CD4-positive, CD25-positive, alpha-beta regulatory T cell (primary cell): ENCODE results near the gene FRMD5. TPM values are rescaled to one million over a fixed set of nuclear protein-coding genes. Genes with fewer than 3 reads are reported as not detected.

ENCODE experiments used
- ATAC-seq, 2 donors: fragments of 150-1000 bp; cut with Tn5 transposase; one replicate each; pipeline ENCODE4 v1.10.0; 2021; ENCODE audit warnings: low read depth in 2 of 2, moderate number of reproducible peaks in 2 of 2, moderate library complexity in 1 of 2
- DNase-seq, 3 donors: peaks; one replicate each; pipeline versions ENCODE4 v3.0.0 to v3.0.0-alpha.2; 2012 to 2022; ENCODE audit warnings: mixed read lengths in 1 of 3
- H3K27ac ChIP-seq: one replicate; pipeline ENCODE4 v1.7.0; 2013; ENCODE audit warnings: mild to moderate bottlenecking, low read length; ENCODE audit not compliant: insufficient read depth, poor library complexity, severe bottlenecking
- H3K27me3 ChIP-seq: one replicate; pipeline ENCODE4 v1.7.0; 2013; ENCODE audit warnings: low read length; ENCODE audit not compliant: control insufficient read depth, insufficient read depth
- H3K36me3 ChIP-seq: one replicate; pipeline ENCODE4 v1.7.0; 2013; ENCODE audit warnings: mild to moderate bottlenecking, low read length, moderate library complexity; ENCODE audit not compliant: control insufficient read depth, insufficient read depth
- H3K4me1 ChIP-seq: 2 replicates; pipeline ENCODE4 v1.7.0; 2013; ENCODE audit warnings: mild to moderate bottlenecking, low read length; ENCODE audit not compliant: insufficient read depth, control insufficient read depth, poor library complexity, severe bottlenecking
- H3K4me3 ChIP-seq: one replicate; pipeline ENCODE4 v1.7.0; 2013; ENCODE audit warnings: low read depth, mild to moderate bottlenecking, low read length, moderate library complexity
- H3K9me3 ChIP-seq, 2 experiments: 1 replicate in 1 of 2; 2 replicates in 1 of 2; pipeline ENCODE4 v1.7.0; 2013; ENCODE audit warnings: low read length in 2 of 2, mild to moderate bottlenecking in 1 of 2, moderate library complexity in 1 of 2; ENCODE audit not compliant: control insufficient read depth in 2 of 2
- H3K27ac Mint-ChIP-seq, 3 donors: one replicate each; pipeline ENCODE4 v1.8.0; 2020 to 2022; ENCODE audit warnings: mild to moderate bottlenecking in 3 of 3, mixed read lengths in 3 of 3, moderate library complexity in 2 of 3
- H3K27me3 Mint-ChIP-seq: one replicate; pipeline ENCODE4 v1.8.0; 2022; ENCODE audit warnings: mild to moderate bottlenecking, mixed read lengths
- H3K36me3 Mint-ChIP-seq: one replicate; pipeline ENCODE4 v1.8.0; 2020; ENCODE audit warnings: mixed read lengths
- H3K4me1 Mint-ChIP-seq, 4 donors: one replicate each; pipeline ENCODE4 v1.8.0; 2020 to 2022; ENCODE audit warnings: mixed read lengths in 4 of 4, mild to moderate bottlenecking in 1 of 4
- H3K4me3 Mint-ChIP-seq, 4 donors: one replicate each; pipeline ENCODE4 v1.8.0; 2020 to 2022; ENCODE audit warnings: mild to moderate bottlenecking in 4 of 4, mixed read lengths in 4 of 4, moderate library complexity in 3 of 4
- H3K9me3 Mint-ChIP-seq, 7 donors: one replicate each; pipeline ENCODE4 v1.8.0; 2020 to 2022; ENCODE audit warnings: mixed read lengths in 7 of 7, mild to moderate bottlenecking in 3 of 7, moderate library complexity in 2 of 7
- polyA plus RNA-seq, 4 donors: library from polyadenylated mRNA; unstranded; fragments of 300-500 nt; fragmentation: Illumina TruSeq; gene quantifications; one replicate each; pipeline ENCODE4 v1.2.3, GENCODE V29; 2021
- total RNA-seq: library from RNA; stranded (reverse); gene quantifications from one replicate; pipeline ENCODE4 v1.2.3, GENCODE V29; 2022

Gene FRMD5
- total and polyA plus RNA-seq, 5 donors from 2014 or later, result 0.24 to 1.1 (median 0.35) TPM; not detected in 1

- Histone ChIP-seq H3K27ac (no peak overlapping the region), H3K9me3 (no peaks in the 10 kb centered on the region), H3K27me3 (peaks cover 46% of the 10 kb centered on the region), H3K4me3 (peak overlapping the region; percentile 31), H3K4me1 (peaks cover 18% of the 10 kb centered on the region), H3K36me3 (no peaks in the 10 kb centered on the region)
- H3K27ac Mint-ChIP-seq, result no peak overlapping the region
- H3K27me3 Mint-ChIP-seq, result peaks cover 88% of the 10 kb centered on the region
- peaks cover 7 to 25% (median 15%) of the 10 kb centered on the region in 4 donors for H3K4me1 Mint-ChIP-seq
- DNase-seq (no peak), ATAC-seq (no peak)
- H3K9me3 Mint-ChIP-seq, result peaks cover 0 to 3% (median 0%) of the 10 kb centered on the region in 7 donors
- peak overlapping the region; percentile 15 to 92 (median 80) for H3K4me3 Mint-ChIP-seq
- no peaks in the 10 kb centered on the region for H3K36me3 Mint-ChIP-seq
Observed at GRCh38 chr15:44193651-44194322, 1.3 kb downstream of the FRMD5 start.

- H3K27ac Mint-ChIP-seq, result no peak overlapping the region
- H3K27ac ChIP-seq, result no peak overlapping the region
- DNase-seq (no peak), ATAC-seq (no peak)
- no peaks in the 10 kb centered on the region for H3K36me3 Mint-ChIP-seq
- no peaks in the 10 kb centered on the region for H3K9me3 ChIP-seq
- peaks cover 0 to 2% (median 0%) of the 10 kb centered on the region in 7 donors for H3K9me3 Mint-ChIP-seq
- H3K36me3 ChIP-seq, result no peaks in the 10 kb centered on the region
- H3K27me3 Mint-ChIP-seq, result peaks cover 67% of the 10 kb centered on the region
- peaks cover 0 to 9% (median 2%) of the 10 kb centered on the region in 4 donors for H3K4me1 Mint-ChIP-seq
- H3K4me3 Mint-ChIP-seq, result no peak overlapping the region
- H3K4me1 ChIP-seq, result peaks cover 2% of the 10 kb centered on the region
- no peak overlapping the region for H3K4me3 ChIP-seq
- H3K27me3 ChIP-seq, result peaks cover 39% of the 10 kb centered on the region
Observed at GRCh38 chr15:44188795-44189194, 6.3 kb downstream of the FRMD5 start.

GRCh38 chr15:44186705-44187104 is 8.4 kb downstream of the FRMD5 start:
- Mint-ChIP-seq H3K9me3 (peaks cover 0 to 2% (median 0%) of the 10 kb centered on the region in 7 donors), H3K4me3 (no peak overlapping the region), H3K27me3 (peaks cover 59% of the 10 kb centered on the region), H3K36me3 (no peaks in the 10 kb centered on the region), H3K4me1 (no peaks in the 10 kb centered on the region), H3K27ac (no peak overlapping the region)
- DNase-seq (no peak), ATAC-seq (no peak)
- Histone ChIP-seq H3K9me3 (no peaks in the 10 kb centered on the region), H3K36me3 (no peaks in the 10 kb centered on the region), H3K4me3 (no peak overlapping the region), H3K4me1 (no peaks in the 10 kb centered on the region), H3K27ac (no peak overlapping the region), H3K27me3 (peaks cover 23% of the 10 kb centered on the region)

GRCh38 chr15:44183363-44183762 is 11.7 kb downstream of the FRMD5 start:
- Histone ChIP-seq H3K36me3 (no peaks in the 10 kb centered on the region), H3K27me3 (peaks cover 8% of the 10 kb centered on the region), H3K4me3 (no peak overlapping the region), H3K27ac (no peak overlapping the region), H3K9me3 (no peaks in the 10 kb centered on the region), H3K4me1 (no peaks in the 10 kb centered on the region)
- Mint-ChIP-seq H3K27me3 (peaks cover 37% of the 10 kb centered on the region), H3K4me3 (no peak overlapping the region), H3K27ac (no peak overlapping the region), H3K4me1 (no peaks in the 10 kb centered on the region), H3K36me3 (no peaks in the 10 kb centered on the region), H3K9me3 (peaks cover 0 to 2% (median 0%) of the 10 kb centered on the region in 7 donors)
- DNase-seq, result no peak
- ATAC-seq, result no peak

GRCh38 chr15:44181410-44181809 is 13.7 kb downstream of the FRMD5 start:
- Histone ChIP-seq H3K9me3 (no peaks in the 10 kb centered on the region), H3K36me3 (no peaks in the 10 kb centered on the region), H3K4me3 (no peak overlapping the region), H3K27ac (no peak overlapping the region), H3K4me1 (no peaks in the 10 kb centered on the region), H3K27me3 (peaks cover 6% of the 10 kb centered on the region)
- H3K36me3 Mint-ChIP-seq, result no peaks in the 10 kb centered on the region
- no peaks in the 10 kb centered on the region for H3K9me3 Mint-ChIP-seq
- H3K4me3 Mint-ChIP-seq, result no peak overlapping the region
- DNase-seq (no peak), ATAC-seq (no peak)
- no peaks in the 10 kb centered on the region for H3K4me1 Mint-ChIP-seq
- H3K27me3 Mint-ChIP-seq, result peaks cover 42% of the 10 kb centered on the region
- no peak overlapping the region for H3K27ac Mint-ChIP-seq

- Mint-ChIP-seq H3K36me3 (no peaks in the 10 kb centered on the region), H3K4me1 (no peaks in the 10 kb centered on the region), H3K27ac (no peak overlapping the region), H3K9me3 (no peaks in the 10 kb centered on the region), H3K27me3 (peaks cover 54% of the 10 kb centered on the region), H3K4me3 (no peak overlapping the region)
- ATAC-seq, result no peak
- H3K9me3 ChIP-seq, result no peaks in the 10 kb centered on the region
- H3K36me3 ChIP-seq, result no peaks in the 10 kb centered on the region
- H3K4me3 ChIP-seq, result no peak overlapping the region
- H3K4me1 ChIP-seq, result no peaks in the 10 kb centered on the region
- peaks cover 18% of the 10 kb centered on the region for H3K27me3 ChIP-seq
- DNase-seq, result no peak
- H3K27ac ChIP-seq, result no peak overlapping the region
Observed at GRCh38 chr15:44177139-44177538, 17.9 kb downstream of the FRMD5 start.

- Mint-ChIP-seq H3K27me3 (peaks cover 52% of the 10 kb centered on the region), H3K36me3 (no peaks in the 10 kb centered on the region), H3K4me1 (no peaks in the 10 kb centered on the region), H3K9me3 (no peaks in the 10 kb centered on the region), H3K4me3 (no peak overlapping the region), H3K27ac (no peak overlapping the region)
- DNase-seq, result no peak
- H3K9me3 ChIP-seq, result no peaks in the 10 kb centered on the region
- no peak for ATAC-seq
- H3K4me1 ChIP-seq, result no peaks in the 10 kb centered on the region
- no peaks in the 10 kb centered on the region for H3K36me3 ChIP-seq
- peaks cover 20% of the 10 kb centered on the region for H3K27me3 ChIP-seq
- H3K4me3 ChIP-seq, result no peak overlapping the region
- no peak overlapping the region for H3K27ac ChIP-seq
Observed at GRCh38 chr15:44173813-44174212, 21.3 kb downstream of the FRMD5 start.

- Mint-ChIP-seq H3K36me3 (no peaks in the 10 kb centered on the region), H3K27ac (no peak overlapping the region), H3K4me1 (no peaks in the 10 kb centered on the region), H3K4me3 (no peak overlapping the region), H3K9me3 (peaks cover 0 to 3% (median 0%) of the 10 kb centered on the region in 7 donors), H3K27me3 (peaks cover 62% of the 10 kb centered on the region)
- ATAC-seq (no peak), DNase-seq (no peak)
- no peak overlapping the region for H3K27ac ChIP-seq
- H3K9me3 ChIP-seq, result no peaks in the 10 kb centered on the region
- H3K4me3 ChIP-seq, result no peak overlapping the region
- H3K4me1 ChIP-seq, result no peaks in the 10 kb centered on the region
- H3K36me3 ChIP-seq, result no peaks in the 10 kb centered on the region
- H3K27me3 ChIP-seq, result peaks cover 14% of the 10 kb centered on the region
Observed at GRCh38 chr15:44163370-44163769, 31.7 kb downstream of the FRMD5 start.
